HepG2 (cell line): Measurements from ENCODE around the gene CDKN3. TPM values are rescaled to one million over a fixed set of nuclear protein-coding genes. Genes with fewer than 3 reads are reported as not detected.
A peak's percentile ranks its signal among the peaks of the same experiment; 100 is the strongest.

Experiments used
- ADNP ChIP-seq: sonication (generic); formaldehyde crosslinking; IDR thresholded peaks from 2 replicates; pipeline ENCODE4 v1.4.0; 2020; ENCODE audit warnings: missing genetic modification reagents
- ATF4 ChIP-seq, 2 experiments: fragments of 450-650 bp in 1 of 2; sonication (generic) in 1 of 2; formaldehyde crosslinking; IDR thresholded peaks; 2 replicates each; pipeline versions ENCODE4 v1.5.0 to v1.8.0; 2020 to 2022; ENCODE audit warnings: mild to moderate bottlenecking in 1 of 2, missing genetic modification reagents in 1 of 2
- CEBPG ChIP-seq: IDR thresholded peaks from 2 replicates; pipeline ENCODE4 v1.6.1; 2016
- DR1 ChIP-seq: sonication (generic); formaldehyde crosslinking; IDR thresholded peaks from 2 replicates; pipeline ENCODE4 v1.8.0; 2021; ENCODE audit warnings: mild to moderate bottlenecking, missing genetic modification reagents, inconsistent platforms
- GZF1 ChIP-seq: sonication (generic); formaldehyde crosslinking; IDR thresholded peaks from 2 replicates; pipeline ENCODE4 v1.5.1; 2020; ENCODE audit warnings: mild to moderate bottlenecking, missing genetic modification reagents
- KLF9 ChIP-seq: IDR thresholded peaks from 2 replicates; pipeline ENCODE4 v1.6.1; 2016; ENCODE audit warnings: low read depth
- KMT2A ChIP-seq: sonication (generic); formaldehyde crosslinking; IDR thresholded peaks from 2 replicates; pipeline ENCODE4 v1.4.0; 2020; ENCODE audit warnings: missing genetic modification reagents
- NFATC3 ChIP-seq: sonication (generic); formaldehyde crosslinking; IDR thresholded peaks from 2 replicates; pipeline ENCODE4 v1.5.1; 2020; ENCODE audit warnings: mild to moderate bottlenecking, missing genetic modification reagents
- NFKBIZ ChIP-seq: IDR thresholded peaks from 2 replicates; pipeline ENCODE4 v1.6.1; 2018; ENCODE audit warnings: missing genetic modification reagents, missing compliant biosample characterization
- SIX1 ChIP-seq: sonication (generic); formaldehyde crosslinking; IDR thresholded peaks from 2 replicates; pipeline ENCODE4 v1.4.0; 2020; ENCODE audit warnings: missing genetic modification reagents, borderline replicate concordance
- SMARCC2 ChIP-seq: fragments of 450-650 bp; IDR thresholded peaks from 2 replicates; pipeline ENCODE4 v1.6.1; 2017; ENCODE audit warnings: antibody characterized with exemption, mild to moderate bottlenecking
- TBX3 ChIP-seq: fragments of 450-650 bp; IDR thresholded peaks from 2 replicates; pipeline ENCODE4 v1.6.1; 2017; ENCODE audit warnings: antibody characterized with exemption, mild to moderate bottlenecking, inconsistent platforms, borderline replicate concordance
- ZNF12 ChIP-seq: sonication (generic); formaldehyde crosslinking; IDR thresholded peaks from 2 replicates; pipeline ENCODE4 v1.5.0; 2020; ENCODE audit warnings: missing genetic modification reagents
- ZNF333 ChIP-seq: sonication (generic); formaldehyde crosslinking; IDR thresholded peaks from 2 replicates; pipeline ENCODE4 v1.4.0; 2020; ENCODE audit warnings: mild to moderate bottlenecking, missing genetic modification reagents, borderline replicate concordance
- ZNF530 ChIP-seq: sonication (generic); formaldehyde crosslinking; IDR thresholded peaks from 2 replicates; pipeline ENCODE4 v1.5.0; 2020; ENCODE audit warnings: low read depth, mild to moderate bottlenecking, missing genetic modification reagents
- ZNF816 ChIP-seq: sonication (generic); formaldehyde crosslinking; IDR thresholded peaks from 2 replicates; pipeline ENCODE4 v1.8.0; 2022; ENCODE audit warnings: missing genetic modification reagents, mild to moderate bottlenecking, borderline replicate concordance
- ZSCAN31 ChIP-seq: sonication (generic); formaldehyde crosslinking; IDR thresholded peaks from 2 replicates; pipeline ENCODE4 v1.5.0; 2020; ENCODE audit warnings: low read depth, mild to moderate bottlenecking, missing genetic modification reagents
- polyA plus RNA-seq, 8 experiments: library from polyadenylated mRNA; depleted of rRNA in 3 of 8; stranded (reverse) in 7 of 8; unstranded in 1 of 8; fragments of >200 nt; fragmentation: Illumina TruSeq in 4 of 8; extraction: Trizol in 4 of 8; gene quantifications; 2 replicates each; pipeline versions ENCODE4 v1.2.1 to v1.2.3, GENCODE V29; 2011 to 2016; ENCODE audit warnings: low read depth in 4 of 8, missing spikeins in 1 of 8, mixed read lengths in 1 of 8; ENCODE audit not compliant: insufficient read depth in 1 of 8
- total RNA-seq, 5 experiments: library from RNA; depleted of rRNA; stranded (reverse); fragments of >200 nt; fragmentation: Illumina TruSeq; extraction: Trizol; gene quantifications; 2 replicates each; pipeline ENCODE4 v1.2.3, GENCODE V29; 2016; ENCODE audit warnings: low read depth in 1 of 5
- TF ChIP-seq, protein P1 (sequence below): sonication (generic); formaldehyde crosslinking; IDR thresholded peaks from 2 replicates; pipeline ENCODE4 v1.8.1; 2023; ENCODE audit warnings: mild to moderate bottlenecking, moderate library complexity, missing genetic modification reagents
- TF ChIP-seq, protein P2 (sequence below): sonication (generic); formaldehyde crosslinking; IDR thresholded peaks from 2 replicates; pipeline ENCODE4 v1.4.0; 2020; ENCODE audit warnings: mild to moderate bottlenecking, missing genetic modification reagents
- TF ChIP-seq, protein P3 (sequence below): sonication (generic); formaldehyde crosslinking; IDR thresholded peaks from 2 replicates; pipeline ENCODE4 v1.9.0; 2022; ENCODE audit warnings: missing genetic modification reagents, mild to moderate bottlenecking, borderline replicate concordance
- TF ChIP-seq, protein P4 (sequence below): sonication (generic); formaldehyde crosslinking; conservative IDR thresholded peaks from 2 replicates; pipeline ENCODE4 v1.8.0; 2022; ENCODE audit warnings: missing genetic modification reagents

Gene CDKN3
- total and polyA plus RNA-seq, 2 of the 13 experiments (the other 11 are each of a cell fraction or from before 2014, with no cell fraction given): 63.0 to 88.9 TPM

GRCh38 chr14:54440873-54441868 lies 44.4 kb downstream of the CDKN3 start, which contains the start of gene CNIH1 (continued):
- TF ChIP-seq, protein P1, sequence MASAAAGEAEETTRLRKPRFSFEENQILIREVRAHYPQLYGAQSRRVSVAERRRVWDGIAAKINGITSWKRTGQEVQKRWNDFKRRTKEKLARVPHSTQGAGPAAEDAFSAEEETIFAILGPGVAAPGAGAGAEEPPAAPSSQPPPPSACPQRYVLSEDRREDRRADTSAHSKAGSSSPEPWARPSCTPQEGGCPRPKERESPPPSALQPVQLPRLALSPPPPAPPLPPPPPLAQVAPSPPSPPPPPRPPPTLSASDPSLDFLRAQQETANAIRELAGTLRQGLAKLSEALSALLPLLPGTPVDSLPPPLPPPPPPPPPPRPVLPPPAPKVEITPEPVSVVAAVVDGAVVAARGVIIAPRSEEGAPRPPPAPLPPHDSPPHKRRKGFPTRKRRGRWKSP: no peak; the same call in 1 of the 2 replicates
- TF ChIP-seq, protein P2, sequence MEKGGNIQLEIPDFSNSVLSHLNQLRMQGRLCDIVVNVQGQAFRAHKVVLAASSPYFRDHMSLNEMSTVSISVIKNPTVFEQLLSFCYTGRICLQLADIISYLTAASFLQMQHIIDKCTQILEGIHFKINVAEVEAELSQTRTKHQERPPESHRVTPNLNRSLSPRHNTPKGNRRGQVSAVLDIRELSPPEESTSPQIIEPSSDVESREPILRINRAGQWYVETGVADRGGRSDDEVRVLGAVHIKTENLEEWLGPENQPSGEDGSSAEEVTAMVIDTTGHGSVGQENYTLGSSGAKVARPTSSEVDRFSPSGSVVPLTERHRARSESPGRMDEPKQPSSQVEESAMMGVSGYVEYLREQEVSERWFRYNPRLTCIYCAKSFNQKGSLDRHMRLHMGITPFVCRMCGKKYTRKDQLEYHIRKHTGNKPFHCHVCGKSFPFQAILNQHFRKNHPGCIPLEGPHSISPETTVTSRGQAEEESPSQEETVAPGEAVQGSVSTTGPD: no peak
- no peak for TF ChIP-seq SIX1 (CRISPR knock-in tag)
- TF ChIP-seq ATF4 (CRISPR knock-in tag; IDR thresholded peaks at IDR 0.05): peak in 1 of 2 experiments; percentile 49; a peak in 1 of 4 replicates
- peak; percentile 84 for TF ChIP-seq KMT2A (CRISPR knock-in tag)
- no peak for TF ChIP-seq KLF9
- no peak for TF ChIP-seq GZF1 (CRISPR knock-in tag)
- no peak for TF ChIP-seq ZNF12 (CRISPR knock-in tag)
- no peak for TF ChIP-seq SMARCC2
- TF ChIP-seq, protein P3, sequence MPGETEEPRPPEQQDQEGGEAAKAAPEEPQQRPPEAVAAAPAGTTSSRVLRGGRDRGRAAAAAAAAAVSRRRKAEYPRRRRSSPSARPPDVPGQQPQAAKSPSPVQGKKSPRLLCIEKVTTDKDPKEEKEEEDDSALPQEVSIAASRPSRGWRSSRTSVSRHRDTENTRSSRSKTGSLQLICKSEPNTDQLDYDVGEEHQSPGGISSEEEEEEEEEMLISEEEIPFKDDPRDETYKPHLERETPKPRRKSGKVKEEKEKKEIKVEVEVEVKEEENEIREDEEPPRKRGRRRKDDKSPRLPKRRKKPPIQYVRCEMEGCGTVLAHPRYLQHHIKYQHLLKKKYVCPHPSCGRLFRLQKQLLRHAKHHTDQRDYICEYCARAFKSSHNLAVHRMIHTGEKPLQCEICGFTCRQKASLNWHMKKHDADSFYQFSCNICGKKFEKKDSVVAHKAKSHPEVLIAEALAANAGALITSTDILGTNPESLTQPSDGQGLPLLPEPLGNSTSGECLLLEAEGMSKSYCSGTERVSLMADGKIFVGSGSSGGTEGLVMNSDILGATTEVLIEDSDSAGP (CRISPR knock-in tag): no peak; the same call in none of the 2 replicates
- no peak for TF ChIP-seq ADNP (CRISPR knock-in tag)
- TF ChIP-seq DR1 (CRISPR knock-in tag): no peak; the same call in 1 of the 2 replicates
- TF ChIP-seq, protein P4, sequence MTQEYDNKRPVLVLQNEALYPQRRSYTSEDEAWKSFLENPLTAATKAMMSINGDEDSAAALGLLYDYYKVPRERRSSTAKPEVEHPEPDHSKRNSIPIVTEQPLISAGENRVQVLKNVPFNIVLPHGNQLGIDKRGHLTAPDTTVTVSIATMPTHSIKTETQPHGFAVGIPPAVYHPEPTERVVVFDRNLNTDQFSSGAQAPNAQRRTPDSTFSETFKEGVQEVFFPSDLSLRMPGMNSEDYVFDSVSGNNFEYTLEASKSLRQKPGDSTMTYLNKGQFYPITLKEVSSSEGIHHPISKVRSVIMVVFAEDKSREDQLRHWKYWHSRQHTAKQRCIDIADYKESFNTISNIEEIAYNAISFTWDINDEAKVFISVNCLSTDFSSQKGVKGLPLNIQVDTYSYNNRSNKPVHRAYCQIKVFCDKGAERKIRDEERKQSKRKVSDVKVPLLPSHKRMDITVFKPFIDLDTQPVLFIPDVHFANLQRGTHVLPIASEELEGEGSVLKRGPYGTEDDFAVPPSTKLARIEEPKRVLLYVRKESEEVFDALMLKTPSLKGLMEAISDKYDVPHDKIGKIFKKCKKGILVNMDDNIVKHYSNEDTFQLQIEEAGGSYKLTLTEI: no peak
- peak; percentile 79 for TF ChIP-seq ZSCAN31 (CRISPR knock-in tag)
- TF ChIP-seq ZNF530 (CRISPR knock-in tag): no peak
- no peak for TF ChIP-seq CEBPG (CRISPR knock-in tag)
- TF ChIP-seq NFATC3 (CRISPR knock-in tag): 0 out of 2 replicates have a peak, but pooled peaks have one; percentile 20
- TF ChIP-seq ZNF333 (CRISPR knock-in tag): peak; percentile 85; the same call in 1 of the 2 replicates
- TF ChIP-seq TBX3: no peak
- TF ChIP-seq NFKBIZ: no peak
- TF ChIP-seq ZNF816: peak; percentile 68; the same call in 1 of the 2 replicates
